IMR-90 (cell line): ENCODE data around the gene PPP3CA. TPM values are rescaled to one million over a fixed set of nuclear protein-coding genes. Genes with fewer than 3 reads are reported as not detected.

ENCODE experiments used
- ATAC-seq: fragments of 200-7000 bp; cut with Tn5 transposase; 2 replicates; pipeline ENCODE4 v1.9.1; 2020; ENCODE audit warnings: low read depth, mild to moderate bottlenecking, moderate library complexity
- BruUV-seq: library from RNA; stranded (reverse); fragments of 400-500 nt; replicated peaks from 2 replicates; lab custom pipeline; 2021; lab: Mats Ljungman, UMichigan
- CTCF ChIA-PET: fragments of 300-600 bp; formaldehyde crosslinking; extraction: SDS; loops from one replicate; lab custom pipeline; 2021; ENCODE audit warnings: antibody characterized with exemption; lab: Yijun Ruan, JAX
- POLR2A ChIA-PET: fragments of 300-600 bp; sonication (Branson Sonifier 250); formaldehyde crosslinking; loops from one replicate; lab custom pipeline; 2022; ENCODE audit warnings: antibody characterized with exemption; ENCODE audit not compliant: unreplicated experiment; lab: Charles Lee
- DNase-seq: peaks from one replicate; pipeline ENCODE4 v3.0.0; 2013
- H2AFZ ChIP-seq: replicated peaks from 2 replicates; pipeline ENCODE3; 2013; ENCODE audit warnings: low read length, mild to moderate bottlenecking; ENCODE audit not compliant: poor library complexity
- H2AK5ac ChIP-seq: 2 replicates; pipeline ENCODE4 v1.6.1; 2013; ENCODE audit warnings: low read depth, low read length, inconsistent platforms
- H2AK9ac ChIP-seq: replicated peaks from 2 replicates; pipeline ENCODE3; 2013; ENCODE audit warnings: mild to moderate bottlenecking, low read depth, low read length, moderate library complexity; ENCODE audit not compliant: poor library complexity
- H2BK120ac ChIP-seq: 2 replicates; pipeline ENCODE4 v1.6.1; 2013; ENCODE audit warnings: low read depth, low read length, inconsistent platforms
- H2BK15ac ChIP-seq: 3 replicates; pipeline ENCODE4 v1.6.1; 2013; ENCODE audit warnings: low read depth, low read length, inconsistent platforms
- H2BK20ac ChIP-seq: 2 replicates; pipeline ENCODE4 v1.6.1; 2013; ENCODE audit warnings: low read depth, mild to moderate bottlenecking, inconsistent platforms, low read length, moderate library complexity
- H2BK5ac ChIP-seq: 2 replicates; pipeline ENCODE4 v1.6.1; 2013; ENCODE audit warnings: mild to moderate bottlenecking, low read depth, low read length, inconsistent platforms; ENCODE audit not compliant: poor library complexity, severe bottlenecking
- H3K14ac ChIP-seq: replicated peaks from 2 replicates; pipeline ENCODE4 v1.6.1; 2013; ENCODE audit warnings: low read depth, low read length, inconsistent platforms
- H3K18ac ChIP-seq: 2 replicates; pipeline ENCODE4 v1.6.1; 2013; ENCODE audit warnings: low read depth, low read length, control low read depth
- H3K23ac ChIP-seq: 2 replicates; pipeline ENCODE4 v1.6.1; 2013; ENCODE audit warnings: low read depth, low read length, inconsistent platforms
- H3K27ac ChIP-seq: 2 replicates; pipeline ENCODE4 v1.5.1; 2013; ENCODE audit warnings: mild to moderate bottlenecking, control low read depth, low read length; ENCODE audit not compliant: insufficient read depth
- H3K27me3 ChIP-seq: 2 replicates; pipeline ENCODE4 v1.6.1; 2013; ENCODE audit warnings: low read length; ENCODE audit not compliant: control insufficient read depth, insufficient read depth
- H3K36me3 ChIP-seq: 2 replicates; pipeline ENCODE4 v1.6.1; 2013; ENCODE audit warnings: low read length, mixed read lengths; ENCODE audit not compliant: control insufficient read depth, insufficient read depth
- H3K4ac ChIP-seq: 2 replicates; pipeline ENCODE4 v1.6.1; 2013; ENCODE audit warnings: low read depth, low read length, inconsistent platforms
- H3K4me1 ChIP-seq: 2 replicates; pipeline ENCODE4 v1.6.1; 2013; ENCODE audit warnings: low read length, mixed read lengths; ENCODE audit not compliant: control insufficient read depth, insufficient read depth
- H3K4me2 ChIP-seq: 2 replicates; pipeline ENCODE4 v1.6.1; 2013; ENCODE audit warnings: low read depth, mild to moderate bottlenecking, control low read depth, low read length, moderate library complexity
- H3K4me3 ChIP-seq: 2 replicates; pipeline ENCODE4 v1.5.1; 2013; ENCODE audit warnings: low read depth, mild to moderate bottlenecking, control low read depth, low read length, moderate library complexity; ENCODE audit not compliant: insufficient read depth
- H3K56ac ChIP-seq: 2 replicates; pipeline ENCODE4 v1.6.1; 2013; ENCODE audit warnings: low read length, inconsistent platforms; ENCODE audit not compliant: insufficient read depth; ENCODE audit errors: extremely low read depth
- H3K79me1 ChIP-seq, 2 experiments: 2 replicates each; pipeline ENCODE4 v1.6.1; 2013; ENCODE audit warnings: low read length in 2 of 2, inconsistent platforms in 1 of 2, low read depth in 1 of 2
- H3K9ac ChIP-seq: 2 replicates; pipeline ENCODE4 v1.6.1; 2013; ENCODE audit warnings: low read depth, low read length, control low read depth
- H3K9me1 ChIP-seq: 2 replicates; pipeline ENCODE4 v1.6.1; 2013; ENCODE audit warnings: low read length, inconsistent platforms; ENCODE audit not compliant: insufficient read depth
- H3K9me3 ChIP-seq: 2 replicates; pipeline ENCODE4 v1.6.1; 2013; ENCODE audit warnings: low read length; ENCODE audit not compliant: control insufficient read depth, insufficient read depth
- H4K20me1 ChIP-seq: 2 replicates; pipeline ENCODE4 v1.6.1; 2013; ENCODE audit warnings: low read length, inconsistent platforms; ENCODE audit not compliant: insufficient read depth
- H4K5ac ChIP-seq: 2 replicates; pipeline ENCODE4 v1.6.1; 2013; ENCODE audit warnings: mild to moderate bottlenecking, low read depth, low read length, control low read depth
- H4K8ac ChIP-seq, 2 experiments: 2 replicates each; pipeline ENCODE4 v1.6.1; 2013; ENCODE audit warnings: low read depth in 2 of 2, low read length in 2 of 2, control low read depth in 1 of 2, inconsistent platforms in 1 of 2
- H4K91ac ChIP-seq: 2 replicates; pipeline ENCODE4 v1.6.1; 2013; ENCODE audit warnings: low read depth, low read length, inconsistent platforms; ENCODE audit not compliant: insufficient read depth
- FOS ChIP-seq: fragments of 150-350 bp; IDR thresholded peaks from 2 replicates; pipeline ENCODE4 v1.6.1; 2016; ENCODE audit warnings: low read depth, low read length
- RAD21 ChIP-seq: IDR thresholded peaks from 2 replicates; pipeline ENCODE4 v1.6.1; 2012; ENCODE audit warnings: low read length, improper control_type of control experiment
- WGBS, 2 experiments: methylation state at CpG; one replicate each; pipeline versions ENCODE4 v1.1.5 to v1.1.7; 2013; ENCODE audit warnings: missing lambda C conversion rate in 2 of 2; ENCODE audit not compliant: insufficient read length in 1 of 2; ENCODE audit errors: extremely low coverage in 2 of 2; 5-methylcytosine and 5-hydroxymethylcytosine counted together
- dilution Hi-C: fragments of 300-500 bp; cut with HindIII; formaldehyde crosslinking; loops from one replicate; pipeline ENCODE4 v1.14.3; 2018; ENCODE audit warnings: low sequenced_read_pairs; ENCODE audit not compliant: unreplicated experiment
- in situ Hi-C: fragments of 300-500 bp; cut with MboI; formaldehyde crosslinking; loops from 3 replicates; pipeline ENCODE4 v1.14.3; 2019; ENCODE audit warnings: low sequenced_read_pairs, inconsistent platforms, mixed read lengths
- intact Hi-C: fragments of 100-400 bp; cut with micrococcal nuclease; formaldehyde crosslinking; loops from 2 replicates; pipeline ENCODE4 v1.10.0; 2022
- polyA plus RNA-seq, 3 experiments: library from polyadenylated mRNA; depleted of rRNA; stranded (reverse); fragments of >200 nt; gene quantifications; 2 replicates each; pipeline ENCODE4 v1.2.3, GENCODE V29; 2012; ENCODE audit warnings: low replicate concordance in 1 of 3
- total RNA-seq: library from RNA; depleted of rRNA; stranded (reverse); fragments of >200 nt; gene quantifications from 2 replicates; pipeline ENCODE4 v1.2.3, GENCODE V29; 2012
- TF ChIP-seq, protein P1 (sequence below): fragments of 150-350 bp; IDR thresholded peaks from 2 replicates; pipeline ENCODE4 v1.6.1; 2017; ENCODE audit warnings: mild to moderate bottlenecking, antibody characterized with exemption, low read length, low read depth

Gene PPP3CA
- total and polyA plus RNA-seq, 2 of the 4 experiments (the other 2 are of a cell fraction): 14.5 to 48.6 TPM

- Histone ChIP-seq H2BK5ac (no peak overlapping the region), H2BK15ac (no peak overlapping the region), H3K4me2 (peak overlapping the region; percentile 8), H3K56ac (no peak overlapping the region), H4K91ac (no peak overlapping the region), H2BK20ac (no peak overlapping the region), H4K20me1 (peaks cover 29% of the 10 kb centered on the region), H3K36me3 (no peaks in the 10 kb centered on the region), H3K79me1 (peaks cover 30 to 58% of the 10 kb centered on the region in 2 experiments), H3K4me3 (no peak overlapping the region), H3K27me3 (no peaks in the 10 kb centered on the region), H3K4me1 (peaks cover 5% of the 10 kb centered on the region), H3K9me1 (no peaks in the 10 kb centered on the region; the same call in 1 of the 2 replicates), H3K18ac (no peak overlapping the region), H2AK5ac (no peak overlapping the region), H2AK9ac (no peak overlapping the region), H3K9ac (no peak overlapping the region), H3K9me3 (no peaks in the 10 kb centered on the region), H3K4ac (no peak overlapping the region), H3K27ac (no peak overlapping the region), H2AFZ (no peak overlapping the region), H3K23ac (no peak overlapping the region), H4K5ac (no peak overlapping the region), H3K14ac (no peak overlapping the region), H4K8ac (no peak overlapping the region), H2BK120ac (no peak overlapping the region)
- ATAC-seq (peak; percentile 92), DNase-seq (peak; percentile 77)
- ChIA-PET CTCF (no interaction called here), POLR2A (no interaction called here)
- dilution Hi-C loops: no loop called here
- WGBS, 2 experiments: no CpG with 5 or more reads among the region's 4 CpGs
- no TSS peak for BruUV-seq
- in situ Hi-C loops: no loop called here
- TF ChIP-seq, protein P1, sequence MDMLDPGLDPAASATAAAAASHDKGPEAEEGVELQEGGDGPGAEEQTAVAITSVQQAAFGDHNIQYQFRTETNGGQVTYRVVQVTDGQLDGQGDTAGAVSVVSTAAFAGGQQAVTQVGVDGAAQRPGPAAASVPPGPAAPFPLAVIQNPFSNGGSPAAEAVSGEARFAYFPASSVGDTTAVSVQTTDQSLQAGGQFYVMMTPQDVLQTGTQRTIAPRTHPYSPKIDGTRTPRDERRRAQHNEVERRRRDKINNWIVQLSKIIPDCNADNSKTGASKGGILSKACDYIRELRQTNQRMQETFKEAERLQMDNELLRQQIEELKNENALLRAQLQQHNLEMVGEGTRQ: peak; percentile 64
- 0 out of 2 replicates have a peak, but pooled peaks have one; percentile 48 for TF ChIP-seq FOS
- TF ChIP-seq RAD21: no peak
- intact Hi-C loops: no loop called here
Measured at GRCh38 chr4:101337688-101338087, 9.6 kb downstream of the PPP3CA start.
